Esophagus squamous epithelium (tissue), 5 donors: ENCODE measurements around the gene RASA1. TPM values are rescaled to one million over a fixed set of nuclear protein-coding genes. Genes with fewer than 3 reads are reported as not detected.

ENCODE experiments used
- DNase-seq: peaks from one replicate; lab custom pipeline; 2025; lab: John Stamatoyannopoulos, UW
- H3K27ac ChIP-seq, 4 donors: fragments of 200-600 bp; sonication (generic); one replicate each; pipeline ENCODE4 v1.5.1; 2016 to 2019; ENCODE audit warnings: mild to moderate bottlenecking in 1 of 4
- H3K27me3 ChIP-seq, 4 donors: fragments of 200-600 bp; sonication (generic); 1 replicate in 3 of 4; 2 replicates in 1 of 4; pipeline versions ENCODE4 v1.5.1 to v1.6.0; 2017 to 2021; ENCODE audit warnings: antibody characterized with exemption in 1 of 4
- H3K36me3 ChIP-seq, 3 donors: fragments of 200-600 bp; sonication (generic); one replicate each; pipeline ENCODE4 v1.5.1; 2016 to 2019
- H3K4me1 ChIP-seq, 3 donors: fragments of 200-600 bp; sonication (generic); one replicate each; pipeline ENCODE4 v1.5.1; 2017 to 2019
- H3K4me3 ChIP-seq, 4 donors: fragments of 200-600 bp; sonication (generic); 1 replicate in 3 of 4; 2 replicates in 1 of 4; pipeline ENCODE4 v1.5.1; 2016 to 2019; ENCODE audit warnings: mild to moderate bottlenecking in 2 of 4, moderate library complexity in 1 of 4
- H3K9me3 ChIP-seq, 3 donors: fragments of 200-600 bp; sonication (generic); one replicate each; pipeline ENCODE4 v1.5.1; 2016 to 2019
- CTCF ChIP-seq, 6 experiments: fragments of 450-650 bp in 4 of 6; fragments of 200-600 bp in 2 of 6; sonication (generic) in 2 of 6; IDR thresholded peaks; one replicate each; pipeline ENCODE4 v1.5.1; 2016 to 2019; ENCODE audit warnings: antibody characterized with exemption in 6 of 6, mild to moderate bottlenecking in 4 of 6, moderate library complexity in 4 of 6
- POLR2A ChIP-seq, 4 donors: fragments of 450-650 bp; IDR thresholded peaks; one replicate each; pipeline ENCODE4 v1.6.1; 2017; ENCODE audit warnings: antibody characterized with exemption in 4 of 4, mild to moderate bottlenecking in 4 of 4, moderate library complexity in 3 of 4
- WGBS, 2 donors: methylation state at CpG; one replicate each; pipeline ENCODE4 v1.1.5; 2018; 5-methylcytosine and 5-hydroxymethylcytosine counted together
- intact Hi-C: fragments of 100-400 bp; cut with DNase I; formaldehyde crosslinking; loops from one replicate; pipeline ENCODE4 v1.15.0; 2022
- total RNA-seq, 4 donors: library from RNA; depleted of rRNA; stranded (reverse); fragments of >200 nt; gene quantifications; one replicate each; pipeline ENCODE4 v1.1.0, GENCODE V29; 2016
- donor health status: DM: yes; HTN: yes; CAD: no.

The RASA1 gene
- total RNA-seq, 4 donors from 2014 or later, result 14.6 to 30.2 (median 26.5) TPM

GRCh38 chr5:87361536-87362213, 94.0 kb downstream of the RASA1 start:
- H3K4me3 ChIP-seq, result no peak overlapping the region
- intact Hi-C loops, result no loop called here
- H3K27me3 ChIP-seq, result no peaks in the 10 kb centered on the region
- no peak for DNase-seq
- 92 to 94% methylated on average over 1 of the region's 1 CpG for WGBS, 2 donors
- no peak overlapping the region for H3K27ac ChIP-seq
- no peaks in the 10 kb centered on the region for H3K9me3 ChIP-seq
- TF ChIP-seq CTCF (IDR thresholded peaks at IDR 0.05) (no peak), POLR2A (IDR thresholded peaks at IDR 0.05) (no peak)
- H3K4me1 ChIP-seq, result no peaks in the 10 kb centered on the region
- peaks cover 0 to 75% (median 0%) of the 10 kb centered on the region in 3 donors for H3K36me3 ChIP-seq

GRCh38 chr5:87367243-87367642, 99.6 kb downstream of the RASA1 start:
- Histone ChIP-seq H3K4me3 (no peak overlapping the region), H3K4me1 (no peaks in the 10 kb centered on the region), H3K9me3 (no peaks in the 10 kb centered on the region), H3K36me3 (peaks cover 0 to 75% (median 0%) of the 10 kb centered on the region in 3 donors), H3K27ac (no peak overlapping the region), H3K27me3 (no peaks in the 10 kb centered on the region)
- no peak for DNase-seq
- no peak for TF ChIP-seq CTCF (IDR thresholded peaks at IDR 0.05)
- 93 to 98% methylated on average over 2 of the region's 2 CpGs for WGBS, 2 donors
- intact Hi-C loops, result no loop called here

GRCh38 chr5:87368601-87369000, 100.9 kb downstream of the RASA1 start:
- Histone ChIP-seq H3K27ac (no peak overlapping the region), H3K4me1 (no peaks in the 10 kb centered on the region), H3K9me3 (no peaks in the 10 kb centered on the region), H3K27me3 (no peaks in the 10 kb centered on the region), H3K36me3 (peaks cover 0 to 78% (median 0%) of the 10 kb centered on the region in 3 donors), H3K4me3 (no peak overlapping the region)
- 77 to 84% methylated on average over 3 of the region's 3 CpGs for WGBS, 2 donors
- intact Hi-C loops, result no loop called here
- no peak for TF ChIP-seq CTCF (IDR thresholded peaks at IDR 0.05)
- no peak for TF ChIP-seq POLR2A (IDR thresholded peaks at IDR 0.05)
- DNase-seq, result no peak

DNA sequence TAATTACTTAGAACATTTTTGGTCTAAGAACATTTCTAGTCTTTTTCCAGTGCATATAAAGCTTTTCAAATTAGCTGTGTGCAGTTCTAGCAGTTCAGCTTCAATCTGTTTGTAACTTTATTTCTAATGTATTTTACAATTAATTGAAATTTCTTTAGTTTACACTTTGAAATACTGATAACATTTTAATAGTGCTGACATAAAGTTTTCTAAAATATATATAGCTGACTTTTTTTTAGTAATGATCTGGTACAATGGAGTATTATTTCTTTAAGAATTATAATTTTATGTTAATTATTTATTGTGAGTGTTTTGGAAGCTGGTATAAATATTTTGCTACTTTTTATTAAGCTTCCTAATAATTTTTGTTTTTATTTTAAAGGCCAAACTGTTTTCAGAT, 101.7 kb downstream of the RASA1 start:
- TF ChIP-seq POLR2A (IDR thresholded peaks at IDR 0.05) (no peak), CTCF (IDR thresholded peaks at IDR 0.05) (no peak)
- Histone ChIP-seq H3K36me3 (peaks cover 0 to 77% (median 0%) of the 10 kb centered on the region in 3 donors), H3K9me3 (no peaks in the 10 kb centered on the region), H3K4me3 (no peak overlapping the region), H3K4me1 (no peaks in the 10 kb centered on the region), H3K27me3 (no peaks in the 10 kb centered on the region), H3K27ac (no peak overlapping the region)
- no peak for DNase-seq
- intact Hi-C loops, result no loop called here

- TF ChIP-seq CTCF (IDR thresholded peaks at IDR 0.05) (no peak), POLR2A (IDR thresholded peaks at IDR 0.05) (no peak)
- Histone ChIP-seq H3K9me3 (no peaks in the 10 kb centered on the region), H3K4me3 (no peak overlapping the region), H3K27me3 (no peaks in the 10 kb centered on the region), H3K4me1 (no peaks in the 10 kb centered on the region), H3K36me3 (peaks cover 0 to 85% (median 3%) of the 10 kb centered on the region in 3 donors), H3K27ac (no peak overlapping the region)
- intact Hi-C loops, result no loop called here
- no peak for DNase-seq
- WGBS, 2 donors, result 85 to 87% methylated on average over 2 of the region's 2 CpGs
Observed at GRCh38 chr5:87372705-87373104, 105.0 kb downstream of the RASA1 start.
